ENCODE measurements around the gene SLC43A2. TPM values are rescaled to one million over a fixed set of nuclear protein-coding genes. Genes with fewer than 3 reads are reported as not detected.
"Not testable (repeated sequence)": the region's sequence is repeated elsewhere in the genome, so short reads cannot be mapped to it uniquely, and the experiment has no call there.

SLC43A2 gene
- polyA plus RNA-seq, 1 donor from 2014 or later, result 60.1 TPM

GRCh38 chr17:1573932-1574696 is 54.5 kb downstream of the SLC43A2 start:
- no peaks in the 10 kb centered on the region for H4K20me1 ChIP-seq (ENCODE audit: insufficient read depth)
- H3K9ac ChIP-seq (ENCODE audit: low read length), result no peak overlapping the region
- H3K9me3 ChIP-seq (ENCODE audit: low read length), result no peaks in the 10 kb centered on the region
- H3K4me2 ChIP-seq (ENCODE audit: low read length), result no peak overlapping the region
- no peaks in the 10 kb centered on the region for H3F3A ChIP-seq (ENCODE audit: insufficient read depth, low read length, poor library complexity, severe bottlenecking)
- H3K9me2 ChIP-seq (ENCODE audit: insufficient read depth, low read length), result no peaks in the 10 kb centered on the region
- no peak overlapping the region for H3K27ac ChIP-seq (ENCODE audit: low read length)
- H3K36me3 ChIP-seq (ENCODE audit: insufficient read depth, low read length), result no peaks in the 10 kb centered on the region
- TF ChIP-seq RAD21 (conservative IDR thresholded peaks at IDR 0.05), result no peak
- no peak for TF ChIP-seq TAF1 (IDR thresholded peaks at IDR 0.05; ENCODE audit: low read depth)
- TF ChIP-seq EP300 (conservative IDR thresholded peaks at IDR 0.05; ENCODE audit: poor library complexity, severe bottlenecking), result no peak
- no peak for TF ChIP-seq POLR2AphosphoS5 (IDR thresholded peaks at IDR 0.05)
- no peak for TF ChIP-seq SMC3 (conservative IDR thresholded peaks at IDR 0.05; ENCODE audit: poor library complexity)
- TF ChIP-seq CTCF (IDR thresholded peaks at IDR 0.05; ENCODE audit: poor library complexity, severe bottlenecking), result no peak
- no peak for TF ChIP-seq REST (IDR thresholded peaks at IDR 0.05; ENCODE audit: borderline replicate concordance)
- no peak for TF ChIP-seq MXI1 (conservative IDR thresholded peaks at IDR 0.05; ENCODE audit: poor library complexity, severe bottlenecking)
- no peak for TF ChIP-seq EZH2 (IDR thresholded peaks at IDR 0.05; ENCODE audit: borderline replicate concordance, insufficient read depth, low read length, poor library complexity, severe bottlenecking)
- no peak overlapping the region for H2AFZ ChIP-seq (ENCODE audit: low read depth, low read length)
- no peaks in the 10 kb centered on the region for H3K79me2 ChIP-seq (replicated peaks; ENCODE audit: insufficient read depth, low read length)
- no peak overlapping the region for H3K4me3 ChIP-seq (ENCODE audit: low read length)
- H3K27me3 ChIP-seq (ENCODE audit: insufficient read depth, low read depth, low read length), result no peaks in the 10 kb centered on the region

GRCh38 chr17:1572646-1573045 is 56.0 kb downstream of the SLC43A2 start:
- not testable (repeated sequence) for H3K4me2 ChIP-seq (ENCODE audit: low read length); H3K27ac ChIP-seq (ENCODE audit: low read length); H3K79me2 ChIP-seq (replicated peaks; ENCODE audit: insufficient read depth, low read length); H3F3A ChIP-seq (ENCODE audit: insufficient read depth, low read length, poor library complexity, severe bottlenecking); H3K36me3 ChIP-seq (ENCODE audit: insufficient read depth, low read length); H3K4me3 ChIP-seq (ENCODE audit: low read length); H3K9me2 ChIP-seq (ENCODE audit: insufficient read depth, low read length); H3K9me3 ChIP-seq (ENCODE audit: low read length); H3K27me3 ChIP-seq (ENCODE audit: insufficient read depth, low read depth, low read length); H2AFZ ChIP-seq (ENCODE audit: low read depth, low read length); H4K20me1 ChIP-seq (ENCODE audit: insufficient read depth); H3K9ac ChIP-seq (ENCODE audit: low read length)
